ENCODE data around the gene PIK3R1.
"Not testable (repeated sequence)": the region's sequence is repeated elsewhere in the genome, so short reads cannot be mapped to it uniquely, and the experiment has no call there.

The PIK3R1 gene

GRCh38 chr5:68191083-68191791 is 24.3 kb upstream of the PIK3R1 start:
- H3K4me3 ChIP-seq (replicated peaks; ENCODE audit: low read depth, low read length), result no peak overlapping the region
- no peak for DNase-seq (ENCODE audit: low read depth)
- TF ChIP-seq CTCF (IDR thresholded peaks at IDR 0.05; ENCODE audit: low read length, missing control alignments), result no peak

- no peak for DNase-seq (ENCODE audit: low read depth)
- H3K4me3 ChIP-seq (replicated peaks; ENCODE audit: low read depth, low read length), result no peak overlapping the region
- no peak for TF ChIP-seq CTCF (IDR thresholded peaks at IDR 0.05; ENCODE audit: low read length, missing control alignments)
Observed at GRCh38 chr5:68192679-68193060, 22.9 kb upstream of the PIK3R1 start.

- H3K4me3 ChIP-seq (replicated peaks; ENCODE audit: low read depth, low read length), result no peak overlapping the region
- no peak for TF ChIP-seq CTCF (IDR thresholded peaks at IDR 0.05; ENCODE audit: low read length, missing control alignments)
- peak; percentile 53 for DNase-seq (ENCODE audit: low read depth)
Observed at GRCh38 chr5:68193481-68194036, 22.0 kb upstream of the PIK3R1 start.

- no peak for TF ChIP-seq CTCF (IDR thresholded peaks at IDR 0.05; ENCODE audit: low read length, missing control alignments)
- no peak overlapping the region for H3K4me3 ChIP-seq (replicated peaks; ENCODE audit: low read depth, low read length)
- no peak for DNase-seq (ENCODE audit: low read depth)
Observed at GRCh38 chr5:68194386-68194785, 21.2 kb upstream of the PIK3R1 start.

GRCh38 chr5:68195137-68195536 is 20.4 kb upstream of the PIK3R1 start:
- no peak for TF ChIP-seq CTCF (IDR thresholded peaks at IDR 0.05; ENCODE audit: low read length, missing control alignments)
- no peak overlapping the region for H3K4me3 ChIP-seq (replicated peaks; ENCODE audit: low read depth, low read length)
- DNase-seq (ENCODE audit: low read depth), result no peak

- no peak for TF ChIP-seq CTCF (IDR thresholded peaks at IDR 0.05; ENCODE audit: low read length, missing control alignments)
- DNase-seq (ENCODE audit: low read depth), result no peak
- H3K4me3 ChIP-seq (replicated peaks; ENCODE audit: low read depth, low read length), result no peak overlapping the region
Observed at GRCh38 chr5:68196876-68197275, 18.7 kb upstream of the PIK3R1 start.

GRCh38 chr5:68200288-68200687 is 15.3 kb upstream of the PIK3R1 start:
- TF ChIP-seq CTCF (IDR thresholded peaks at IDR 0.05; ENCODE audit: low read length, missing control alignments), result no peak
- no peak overlapping the region for H3K4me3 ChIP-seq (replicated peaks; ENCODE audit: low read depth, low read length)
- DNase-seq (ENCODE audit: low read depth), result no peak

- H3K4me3 ChIP-seq (replicated peaks; ENCODE audit: low read depth, low read length); DNase-seq (ENCODE audit: low read depth): not testable (repeated sequence)
Observed at GRCh38 chr5:68210654-68211053, 4.9 kb upstream of the PIK3R1 start.

Measured in fibroblast of pulmonary artery (primary cell).